Small intestine (tissue), 7 donors: ENCODE measurements around the gene SUB1. TPM values are rescaled to one million over a fixed set of nuclear protein-coding genes. Genes with fewer than 3 reads are reported as not detected.
"Not testable (repeated sequence)": the region's sequence is repeated elsewhere in the genome, so short reads cannot be mapped to it uniquely, and the experiment has no call there.

Experiments
- DNase-seq, 2 donors: peaks; one replicate each; pipeline versions ENCODE4 v3.0.0 to v3.0.0-alpha.2; 2013
- FAIRE-seq: peaks from 2 replicates; lab custom pipeline; 2012; peaks lifted over from hg19 to GRCh38; lab: Jason Lieb, UNC
- H3K27ac ChIP-seq, 3 donors: one replicate each; pipeline ENCODE4 v1.5.1; 2013; ENCODE audit warnings: low read length in 2 of 3, mild to moderate bottlenecking in 2 of 3, control low read depth in 1 of 3, inconsistent platforms in 1 of 3, low read depth in 1 of 3, moderate library complexity in 1 of 3
- H3K27me3 ChIP-seq, 3 donors: one replicate each; pipeline ENCODE4 v1.6.1; 2013; ENCODE audit warnings: low read length in 3 of 3, inconsistent platforms in 1 of 3; ENCODE audit not compliant: control insufficient read depth in 3 of 3, insufficient read depth in 3 of 3
- H3K36me3 ChIP-seq, 3 donors: one replicate each; pipeline ENCODE4 v1.6.1; 2013; ENCODE audit warnings: low read length in 3 of 3, inconsistent platforms in 1 of 3, low read depth in 1 of 3, mild to moderate bottlenecking in 1 of 3, moderate library complexity in 1 of 3; ENCODE audit not compliant: control insufficient read depth in 3 of 3, insufficient read depth in 2 of 3
- H3K4me1 ChIP-seq, 3 donors: one replicate each; pipeline ENCODE4 v1.6.1; 2013; ENCODE audit warnings: low read length in 2 of 3, inconsistent platforms in 1 of 3, low read depth in 1 of 3, mild to moderate bottlenecking in 1 of 3, moderate library complexity in 1 of 3; ENCODE audit not compliant: control insufficient read depth in 3 of 3, insufficient read depth in 2 of 3
- H3K4me3 ChIP-seq, 3 donors: one replicate each; pipeline ENCODE4 v1.5.1; 2013; ENCODE audit warnings: low read length in 3 of 3, control low read depth in 1 of 3, inconsistent platforms in 1 of 3, low read depth in 1 of 3, mild to moderate bottlenecking in 1 of 3, moderate library complexity in 1 of 3
- H3K9me3 ChIP-seq, 2 donors: one replicate each; pipeline ENCODE4 v1.6.1; 2013; ENCODE audit warnings: low read depth in 1 of 2, low read length in 1 of 2; ENCODE audit not compliant: control insufficient read depth in 2 of 2, insufficient read depth in 1 of 2
- WGBS, 3 donors: extraction: QIAGEN DNeasy Blood & Tissue Kit; methylation state at CpG; one replicate each; pipeline ENCODE4 v1.1.7; 2013; 5-methylcytosine and 5-hydroxymethylcytosine counted together
- polyA plus RNA-seq, 4 donors: library from polyadenylated mRNA; stranded (reverse) in 3 of 4; unstranded in 1 of 4; fragments of 200-250 nt in 3 of 4; fragments of 120-200 nt in 1 of 4; gene quantifications; one replicate each; pipeline versions ENCODE4 v1.2.1 to v1.2.3, GENCODE V29; 2013
- donor health status: healthy with polysubstance abuse.
- donor health status: control.
- donor health status: control.
- donor health status: Bipolar disorder and iron deficiency.
- donor health status: healthy.

SUB1 gene
- polyA plus RNA-seq, 4 donors: 113 to 226 (median 175) TPM

DNA sequence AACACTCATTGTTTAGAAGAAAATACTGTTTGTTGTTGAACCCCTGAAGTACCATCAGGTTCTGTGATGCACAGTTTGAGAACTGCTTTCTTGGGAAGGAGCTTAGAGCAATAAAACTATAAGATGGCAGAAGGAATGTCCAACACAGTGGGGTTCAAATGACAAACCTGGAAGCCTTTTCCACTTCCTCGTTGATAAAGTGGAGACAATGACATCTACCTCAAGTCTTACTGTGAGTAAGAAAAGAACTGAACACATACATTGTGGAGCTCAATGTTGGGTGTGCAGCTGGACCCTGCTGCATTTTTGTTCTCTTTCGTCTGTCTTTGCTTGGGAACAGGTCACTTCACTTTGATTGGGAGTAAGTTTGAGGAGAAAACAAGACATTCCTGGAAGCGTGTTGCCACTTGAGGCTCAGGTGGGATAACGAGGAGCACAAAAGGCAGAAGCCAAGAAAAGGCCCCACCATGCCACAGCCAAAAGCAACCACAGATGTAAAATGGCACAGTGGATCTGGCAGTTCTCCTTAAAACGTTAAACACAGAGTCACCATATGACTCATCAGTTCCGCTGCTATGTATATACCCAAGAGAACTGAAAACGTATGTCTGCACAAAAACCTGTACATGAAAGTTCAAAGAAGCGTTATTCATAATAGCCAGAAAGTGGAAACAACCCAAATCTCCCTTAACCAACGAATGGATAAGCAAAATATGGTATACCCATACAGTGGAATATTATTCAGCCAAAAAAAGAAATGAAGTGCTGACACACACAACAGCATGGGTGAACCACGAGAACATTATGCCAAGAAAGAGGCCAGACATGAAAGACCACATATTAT lies 42.9 kb upstream of the SUB1 start:
- WGBS, 3 donors: 59 to 72% (median 70%) methylated on average over 10 of the region's 10 CpGs
- H3K4me1 ChIP-seq: no peaks in the 10 kb centered on the region
- no peak for DNase-seq
- no peaks in the 10 kb centered on the region for H3K27me3 ChIP-seq
- H3K27ac ChIP-seq: peak overlapping the region in 1 of 3 donors; percentile 14
- H3K9me3 ChIP-seq: no peaks in the 10 kb centered on the region
- FAIRE-seq: no peak
- H3K4me3 ChIP-seq: no peak overlapping the region
- no peaks in the 10 kb centered on the region for H3K36me3 ChIP-seq

- 95 to 98% (median 98%) methylated on average over 8 of the region's 8 CpGs for WGBS, 3 donors
- no peak for DNase-seq
- Histone ChIP-seq H3K36me3 (no peaks in the 10 kb centered on the region), H3K4me3 (no peak overlapping the region), H3K4me1 (no peaks in the 10 kb centered on the region), H3K27me3 (no peaks in the 10 kb centered on the region), H3K27ac (no peak overlapping the region), H3K9me3 (no peaks in the 10 kb centered on the region)
- FAIRE-seq: no peak
Measured at GRCh38 chr5:32543291-32543690, 42.1 kb upstream of the SUB1 start.

DNA sequence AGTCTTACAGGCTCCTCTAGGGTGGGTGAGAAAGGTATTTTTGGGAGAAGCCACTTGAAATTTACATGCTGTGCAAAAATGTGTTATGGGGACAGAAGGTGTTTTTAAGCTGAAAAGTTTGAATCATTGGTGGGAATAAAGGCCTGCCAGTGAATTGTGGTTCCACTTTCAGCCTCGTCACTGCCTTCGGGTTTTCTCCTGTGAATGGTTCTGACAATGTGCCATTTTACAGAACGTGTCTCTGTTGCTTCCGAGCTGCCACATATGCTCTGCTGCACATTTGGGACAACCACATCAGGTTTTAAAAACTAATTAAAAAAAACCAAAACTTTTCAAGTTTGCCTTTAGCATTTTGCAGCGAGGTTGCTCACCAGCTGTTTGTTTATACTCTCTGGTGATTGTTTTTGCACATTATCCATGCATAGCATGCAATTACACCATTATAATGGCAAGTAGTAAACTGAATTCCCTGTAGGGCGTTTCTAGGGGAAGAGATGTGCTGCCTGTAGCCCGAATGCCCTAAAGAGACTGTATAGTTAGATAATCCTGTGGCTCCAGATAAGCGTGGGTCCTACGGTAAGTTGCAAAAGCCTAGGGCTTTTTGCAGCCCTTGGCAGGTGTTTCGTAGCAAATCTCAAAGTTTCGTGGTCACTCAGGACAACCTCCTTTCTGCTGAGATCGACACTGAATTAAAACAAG lies 40.1 kb upstream of the SUB1 start:
- DNase-seq (no peak), FAIRE-seq (no peak)
- no peak overlapping the region for H3K4me3 ChIP-seq
- H3K36me3 ChIP-seq: no peaks in the 10 kb centered on the region
- H3K27me3 ChIP-seq: no peaks in the 10 kb centered on the region
- no peak overlapping the region for H3K27ac ChIP-seq
- 51 to 63% (median 62%) methylated on average over 12 of the region's 12 CpGs for WGBS, 3 donors
- no peaks in the 10 kb centered on the region for H3K9me3 ChIP-seq
- no peaks in the 10 kb centered on the region for H3K4me1 ChIP-seq

- H3K4me3 ChIP-seq: no peak overlapping the region
- WGBS, 3 donors: 87 to 91% (median 90%) methylated on average over 3 of the region's 3 CpGs
Measured at GRCh38 chr5:32551194-32551593, 34.2 kb upstream of the SUB1 start.

GRCh38 chr5:32551865-32552264 lies 33.5 kb upstream of the SUB1 start:
- no peaks in the 10 kb centered on the region for H3K36me3 ChIP-seq
- H3K27ac ChIP-seq: no peak overlapping the region
- no peaks in the 10 kb centered on the region for H3K27me3 ChIP-seq
- WGBS, 3 donors: 46 to 79% (median 59%) methylated on average over 2 of the region's 2 CpGs
- H3K9me3 ChIP-seq: peaks cover 0 to 5% of the 10 kb centered on the region in 2 donors
- H3K4me3 ChIP-seq: no peak overlapping the region
- H3K4me1 ChIP-seq: no peaks in the 10 kb centered on the region
- FAIRE-seq: no peak
- DNase-seq: peak in 1 of 2 donors; percentile 19

More at GRCh38 chr5:32551194-32551593, 34.2 kb upstream of the SUB1 start:
- H3K4me1 ChIP-seq: no peaks in the 10 kb centered on the region
- H3K9me3 ChIP-seq: peaks cover 0 to 5% of the 10 kb centered on the region in 2 donors
- no peak for DNase-seq
- no peaks in the 10 kb centered on the region for H3K36me3 ChIP-seq
- no peak for FAIRE-seq
- no peak overlapping the region for H3K27ac ChIP-seq
- no peaks in the 10 kb centered on the region for H3K27me3 ChIP-seq

DNA sequence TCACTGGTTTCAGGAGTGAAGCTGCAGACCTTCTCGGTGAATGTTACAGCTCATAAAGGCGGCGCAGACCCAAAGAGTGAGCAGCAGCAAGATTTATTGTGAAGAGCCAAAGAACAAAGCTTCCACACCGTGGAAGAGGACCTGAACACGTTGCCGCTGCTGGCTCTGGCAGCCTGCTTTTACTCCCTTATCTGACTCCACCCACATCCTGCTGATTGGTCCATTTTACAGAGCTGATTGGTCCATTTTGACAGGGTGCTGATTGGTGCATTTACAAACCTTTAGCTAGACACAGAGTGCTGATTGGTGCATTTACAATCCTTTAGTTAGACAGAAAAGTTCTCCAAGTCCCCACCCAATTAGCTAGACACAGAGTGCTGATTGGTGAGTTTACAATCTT lies 32.9 kb upstream of the SUB1 start:
- not testable (repeated sequence) for H3K27me3 ChIP-seq, H3K27ac ChIP-seq, H3K36me3 ChIP-seq, FAIRE-seq, DNase-seq, H3K4me1 ChIP-seq, H3K4me3 ChIP-seq, H3K9me3 ChIP-seq
- 94 to 98% (median 95%) methylated on average over 6 of the region's 6 CpGs for WGBS, 3 donors

- H3K4me1 ChIP-seq: no peaks in the 10 kb centered on the region
- H3K9me3 ChIP-seq: peaks cover 0 to 5% of the 10 kb centered on the region in 2 donors
- H3K36me3 ChIP-seq: no peaks in the 10 kb centered on the region
- H3K27me3 ChIP-seq: no peaks in the 10 kb centered on the region
- DNase-seq (no peak), FAIRE-seq (no peak)
- WGBS, 3 donors: 95 to 98% (median 96%) methylated on average over 10 of the region's 10 CpGs
- H3K27ac ChIP-seq: no peak overlapping the region
- no peak overlapping the region for H3K4me3 ChIP-seq
Measured at GRCh38 chr5:32552936-32553335, 32.4 kb upstream of the SUB1 start.

GRCh38 chr5:32554181-32554780 lies 31.1 kb upstream of the SUB1 start:
- DNase-seq, H3K27me3 ChIP-seq, H3K36me3 ChIP-seq, H3K4me1 ChIP-seq, H3K4me3 ChIP-seq, FAIRE-seq, H3K9me3 ChIP-seq, H3K27ac ChIP-seq: not testable (repeated sequence)
- WGBS, 3 donors: 27 to 43% (median 30%) methylated on average over 2 of the region's 2 CpGs
